KOPT-K1 (cell line): ENCODE data around the gene TRIM75.
"Not testable (repeated sequence)": the region's sequence is repeated elsewhere in the genome, so short reads cannot be mapped to it uniquely, and the experiment has no call there.

Source experiments
- H3K27ac ChIP-seq: fragments of 200-600 bp; sonication (generic); 2 replicates; pipeline ENCODE4 v1.5.1; 2016; ENCODE audit warnings: antibody characterized with exemption, mild to moderate bottlenecking, low read depth, low read length; ENCODE audit not compliant: poor library complexity, severe bottlenecking
- H3K36me3 ChIP-seq: fragments of 200-600 bp; sonication (generic); 2 replicates; pipeline ENCODE4 v1.5.1; 2017; ENCODE audit warnings: antibody characterized with exemption, mild to moderate bottlenecking, low read length, moderate library complexity; ENCODE audit not compliant: insufficient read depth
- H3K9me3 ChIP-seq: fragments of 200-600 bp; sonication (generic); 2 replicates; pipeline ENCODE4 v1.5.1; 2017; ENCODE audit warnings: antibody characterized with exemption, low read length, mild to moderate bottlenecking; ENCODE audit not compliant: insufficient read depth, poor library complexity, severe bottlenecking

Gene TRIM75

DNA sequence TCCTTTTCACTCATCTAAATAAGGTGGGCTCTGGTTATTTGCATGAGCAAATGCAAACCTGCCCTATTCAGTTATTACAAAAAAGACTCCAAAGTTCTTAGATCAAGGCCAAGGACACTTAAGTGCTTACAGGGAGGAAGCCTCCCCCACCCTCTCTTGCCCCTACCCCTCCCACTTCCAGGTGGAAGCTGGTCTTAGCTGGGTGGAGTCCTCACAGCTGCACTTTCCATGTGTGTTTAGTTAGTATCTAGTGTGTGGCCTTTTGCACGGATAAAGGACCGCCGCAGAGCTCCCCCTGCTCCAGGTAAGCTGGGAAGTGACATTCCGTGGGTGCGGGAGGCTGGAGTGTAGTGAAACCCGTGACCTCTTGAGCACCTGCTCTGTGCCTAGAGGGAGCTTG is at the start of gene TRIM75:
TSS of gene TRIM75 (plus strand) at position 222 of the 400 bp plus-strand sequence. CDS start 5,282 bp downstream, outside the sequence.
- Histone ChIP-seq H3K9me3 (no peaks in the 10 kb centered on the region), H3K27ac (no peak within 1 kb of the TSS), H3K36me3 (no peaks in the 10 kb centered on the region)

DNA sequence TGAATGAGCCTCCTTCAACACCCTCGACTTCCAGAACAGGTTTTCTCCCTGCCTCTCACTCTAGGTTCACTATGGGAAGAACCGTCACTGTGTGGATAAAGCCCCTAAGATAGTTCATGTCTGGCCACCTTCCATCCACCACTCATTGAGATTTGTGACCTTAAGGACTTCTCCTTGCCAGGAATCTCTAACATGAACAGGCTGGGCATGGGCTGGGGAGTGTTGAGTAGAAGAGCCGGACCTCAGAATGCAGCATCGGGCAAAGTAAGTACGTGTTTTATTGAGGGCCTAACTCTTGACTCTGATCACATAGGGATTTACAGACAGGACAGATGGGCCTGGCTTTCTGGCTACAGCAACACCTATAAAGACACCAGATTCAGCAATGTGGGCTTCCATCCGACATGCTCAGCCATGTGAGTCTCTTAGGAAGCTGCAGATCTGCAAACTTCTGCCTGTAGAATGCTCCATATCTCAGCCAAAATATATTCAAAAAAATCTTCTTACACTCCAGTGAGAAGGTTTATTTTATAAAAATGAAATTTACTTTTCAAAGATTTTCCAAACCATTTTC is 48.2 kb upstream of the TRIM75 start:
- no peaks in the 10 kb centered on the region for H3K9me3 ChIP-seq
- H3K36me3 ChIP-seq = no peaks in the 10 kb centered on the region
- no peak overlapping the region for H3K27ac ChIP-seq

DNA sequence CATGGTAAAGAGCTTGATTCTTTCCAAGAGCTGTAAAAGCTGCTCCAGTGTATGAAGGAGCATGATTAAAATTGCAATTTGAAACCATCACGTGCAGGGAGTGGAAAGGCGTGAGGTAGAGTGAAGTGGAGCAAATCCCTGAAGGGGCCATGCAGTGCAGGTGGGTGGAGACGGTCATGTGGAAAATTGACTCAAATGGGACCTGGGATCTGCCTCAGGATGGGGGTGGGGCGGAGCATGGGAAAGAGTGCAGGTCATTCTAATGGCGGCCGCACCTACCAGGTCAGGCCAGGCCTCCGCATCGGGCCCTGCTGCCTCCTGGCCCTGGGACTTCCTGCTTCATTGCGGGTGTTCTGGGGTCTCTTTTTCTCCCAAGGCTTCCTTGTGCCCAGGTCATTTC is 47.2 kb upstream of the TRIM75 start:
- Histone ChIP-seq H3K9me3 (no peaks in the 10 kb centered on the region), H3K27ac (no peak overlapping the region), H3K36me3 (no peaks in the 10 kb centered on the region)

DNA sequence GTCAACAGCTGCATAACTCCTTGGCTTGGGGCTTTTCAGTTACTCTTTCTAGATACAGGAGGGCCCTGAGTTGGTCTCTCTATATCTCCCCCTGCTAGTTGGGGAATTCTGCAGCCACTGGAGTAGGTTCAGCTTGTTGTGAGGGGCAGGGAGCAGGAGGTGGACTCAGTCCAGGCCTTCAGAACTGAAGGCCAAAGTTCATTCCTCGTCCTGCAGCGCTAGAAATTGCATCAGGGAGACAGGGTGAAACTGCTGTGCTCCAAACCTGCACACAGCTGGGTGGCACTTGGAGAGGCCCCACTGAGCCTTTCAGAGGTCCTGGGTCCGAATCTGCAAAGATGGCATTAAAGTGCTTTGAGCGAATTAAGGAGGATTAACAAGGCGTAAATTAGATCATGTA is 46.8 kb upstream of the TRIM75 start:
- Histone ChIP-seq H3K27ac (no peak overlapping the region), H3K36me3 (no peaks in the 10 kb centered on the region), H3K9me3 (no peaks in the 10 kb centered on the region)

DNA sequence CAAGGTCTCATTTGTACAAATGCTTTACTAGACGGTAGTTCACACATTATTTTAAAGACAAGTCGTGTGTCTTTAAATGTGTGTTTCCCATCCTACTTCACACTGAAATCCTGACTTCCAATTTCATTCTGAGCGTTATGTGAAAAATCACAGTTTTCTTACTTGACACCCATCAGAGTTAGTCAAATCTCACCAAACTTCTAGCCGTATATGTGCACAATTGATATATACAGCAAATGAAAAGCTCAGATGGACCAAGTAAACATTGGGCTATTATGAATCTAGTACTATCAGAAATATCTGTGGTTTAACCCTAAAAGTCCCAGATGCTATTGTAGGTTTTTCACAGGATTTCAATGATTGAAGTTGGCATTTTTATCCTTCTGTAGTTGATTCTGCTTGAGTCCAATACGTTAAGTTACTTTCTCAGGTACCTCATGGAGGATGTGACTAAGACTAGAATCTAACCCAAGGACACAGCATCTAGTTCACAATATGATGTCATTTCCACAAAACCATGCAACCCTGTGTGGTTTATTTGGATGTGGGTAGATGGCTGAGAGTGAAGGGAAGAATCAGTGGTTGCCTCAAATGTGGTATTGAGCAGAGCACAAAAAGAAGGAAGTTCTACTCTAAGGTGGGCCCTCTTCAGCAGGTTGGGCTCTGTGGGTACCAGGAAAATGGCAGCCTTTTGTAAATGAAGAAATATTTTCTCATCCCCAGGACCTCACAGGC is 44.0 kb upstream of the TRIM75 start:
- no peaks in the 10 kb centered on the region for H3K9me3 ChIP-seq

DNA sequence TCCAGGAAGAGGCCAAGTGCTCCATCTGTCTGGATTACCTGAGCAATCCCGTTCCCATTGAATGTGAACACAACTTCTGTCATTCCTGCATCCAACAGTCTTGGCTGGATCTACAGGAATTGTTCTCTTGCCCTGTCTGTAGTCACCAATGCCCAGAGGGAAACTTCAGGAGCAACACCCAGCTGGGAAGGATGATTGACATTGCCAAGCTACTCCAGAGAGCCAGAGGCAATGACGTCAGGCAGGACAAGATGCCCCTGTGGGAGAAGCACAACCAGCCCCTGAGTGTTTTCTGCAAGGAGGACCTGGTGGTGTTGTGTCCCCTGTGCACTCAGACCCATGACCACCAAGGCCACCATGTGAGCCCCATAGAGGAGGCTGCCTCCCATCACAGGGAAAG is 43.2 kb upstream of the TRIM75 start:
- H3K36me3 ChIP-seq = no peaks in the 10 kb centered on the region
- H3K27ac ChIP-seq = no peak overlapping the region
- no peaks in the 10 kb centered on the region for H3K9me3 ChIP-seq

More for the DNA sequence above, 44.0 kb upstream of the TRIM75 start:
- Histone ChIP-seq H3K27ac (no peak overlapping the region), H3K36me3 (no peaks in the 10 kb centered on the region)

DNA sequence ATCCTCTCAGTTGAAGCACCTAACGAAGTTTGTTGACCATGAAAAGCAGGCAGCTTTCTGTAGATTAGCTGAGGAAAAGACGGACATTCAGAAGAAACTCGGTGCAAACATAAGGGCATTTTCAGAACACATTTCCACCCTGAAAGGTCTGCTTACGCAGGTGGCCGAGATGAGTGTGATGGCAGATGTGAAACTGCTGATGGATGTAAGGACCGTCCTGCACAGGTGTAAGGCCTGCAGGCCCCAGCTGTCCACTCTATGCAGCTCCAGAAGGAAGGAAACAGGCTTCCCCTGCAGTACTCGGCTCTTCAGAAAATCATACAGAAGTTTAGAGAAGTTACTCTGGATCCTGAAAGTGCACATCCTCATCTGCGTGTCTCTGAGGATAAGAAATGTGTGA is 42.7 kb upstream of the TRIM75 start:
- Histone ChIP-seq H3K9me3 (no peaks in the 10 kb centered on the region), H3K27ac (no peak overlapping the region), H3K36me3 (no peaks in the 10 kb centered on the region)

DNA sequence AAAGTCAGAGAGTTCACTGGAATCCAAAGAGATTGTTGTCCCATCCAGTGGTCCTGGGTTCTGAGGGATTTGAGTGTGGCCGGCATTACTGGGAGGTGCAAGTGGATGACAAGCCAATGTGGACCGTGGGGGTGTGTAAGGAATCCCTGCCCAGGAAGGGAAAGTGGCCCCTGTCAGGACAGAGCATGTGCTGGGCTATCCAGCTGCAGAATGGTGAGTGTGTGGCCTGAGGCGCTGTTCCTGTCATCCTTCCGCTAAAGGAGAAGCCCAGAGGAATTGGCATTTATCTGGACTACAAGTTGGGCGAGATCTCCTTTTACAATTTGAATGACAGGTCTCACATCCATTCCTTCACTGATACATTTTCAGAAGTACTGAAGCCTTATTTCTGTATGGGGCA is 42.3 kb upstream of the TRIM75 start:
- H3K27ac ChIP-seq = no peak overlapping the region
- no peaks in the 10 kb centered on the region for H3K9me3 ChIP-seq
- H3K36me3 ChIP-seq = no peaks in the 10 kb centered on the region

DNA sequence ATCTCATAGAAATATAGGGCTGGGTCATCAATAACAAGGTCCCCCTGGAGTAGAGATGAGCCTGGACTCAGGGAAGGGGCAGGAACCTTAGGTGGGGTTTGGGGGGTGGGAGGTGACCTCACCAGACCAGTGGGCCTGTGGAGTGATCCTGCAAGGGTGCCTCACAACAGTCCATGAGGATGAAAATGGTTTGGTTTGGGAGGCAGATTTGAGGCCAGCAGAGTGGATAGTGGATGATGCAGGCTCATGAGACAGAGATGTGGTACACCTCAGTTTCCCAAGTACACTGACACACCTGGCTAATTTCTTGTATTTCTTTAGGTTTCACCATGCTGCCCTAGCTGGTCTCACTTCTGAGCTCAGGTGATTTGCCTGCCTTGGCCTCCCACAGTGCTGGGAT is 40.0 kb upstream of the TRIM75 start:
- no peaks in the 10 kb centered on the region for H3K9me3 ChIP-seq
- H3K36me3 ChIP-seq = no peaks in the 10 kb centered on the region
- H3K27ac ChIP-seq = no peak overlapping the region

DNA sequence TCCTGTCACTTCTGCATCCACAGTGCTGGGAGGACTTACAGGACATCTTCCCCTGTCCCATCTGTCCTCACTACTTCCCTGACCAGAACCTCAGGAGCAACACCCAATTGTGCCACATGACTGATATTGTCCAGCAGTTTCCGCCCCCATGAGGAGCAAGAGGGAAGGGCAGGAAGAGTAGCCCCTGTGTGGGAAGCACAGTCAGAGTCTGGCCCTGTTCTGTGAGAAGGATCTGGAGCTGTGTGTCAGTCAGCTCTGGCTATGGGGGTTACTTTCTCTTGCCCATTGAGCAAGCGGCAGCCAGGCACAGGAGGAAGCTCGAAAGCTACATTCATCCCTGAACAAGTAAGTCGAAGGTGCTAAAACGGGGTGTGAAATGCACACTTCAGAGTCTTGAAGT is 36.7 kb upstream of the TRIM75 start:
- Histone ChIP-seq H3K36me3 (no peaks in the 10 kb centered on the region), H3K27ac (no peak overlapping the region), H3K9me3 (no peaks in the 10 kb centered on the region)

DNA sequence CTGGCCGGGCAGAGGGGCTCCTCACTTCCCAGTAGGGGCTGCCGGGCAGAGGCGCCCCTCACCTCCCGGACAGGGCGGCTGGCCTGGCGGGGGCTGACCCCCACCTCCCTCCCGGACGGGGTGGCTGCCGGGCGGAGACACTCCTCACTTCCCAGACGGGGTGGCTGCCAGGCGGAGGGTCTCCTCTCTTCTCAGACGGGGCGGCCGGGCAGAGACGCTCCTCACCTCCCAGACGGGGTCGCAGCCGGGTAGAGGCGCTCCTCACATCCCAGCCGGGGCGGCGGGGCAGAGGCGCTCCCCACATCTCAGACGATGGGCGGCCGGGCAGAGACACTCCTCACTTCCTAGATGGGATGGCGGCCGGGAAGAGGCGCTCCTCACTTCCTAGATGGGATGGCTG is 33.7 kb upstream of the TRIM75 start:
- H3K36me3 ChIP-seq, H3K27ac ChIP-seq: not testable (repeated sequence)

DNA sequence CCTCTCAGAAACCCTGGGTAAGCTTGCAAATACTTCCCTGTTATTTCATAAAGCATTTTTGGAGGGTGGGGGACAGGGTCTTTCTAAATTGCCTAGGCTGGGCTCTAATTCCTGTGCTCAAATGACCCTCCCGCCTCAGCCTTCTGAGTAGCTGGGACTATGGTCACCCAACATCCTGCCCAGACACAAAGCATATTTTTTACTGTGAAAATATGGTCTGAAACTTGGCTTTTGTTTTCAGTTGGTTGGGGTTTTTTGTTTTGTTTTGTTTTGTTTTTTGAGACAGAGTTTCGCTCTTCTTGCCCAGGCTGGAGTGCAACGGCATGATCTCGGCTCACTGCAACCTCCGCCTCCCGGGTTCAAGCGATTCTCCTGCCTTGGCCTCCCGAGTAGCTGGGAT is 27.9 kb upstream of the TRIM75 start:
- not testable (repeated sequence) for H3K9me3 ChIP-seq, H3K27ac ChIP-seq

More for the DNA sequence above, 33.7 kb upstream of the TRIM75 start:
- H3K9me3 ChIP-seq = not testable (repeated sequence)

DNA sequence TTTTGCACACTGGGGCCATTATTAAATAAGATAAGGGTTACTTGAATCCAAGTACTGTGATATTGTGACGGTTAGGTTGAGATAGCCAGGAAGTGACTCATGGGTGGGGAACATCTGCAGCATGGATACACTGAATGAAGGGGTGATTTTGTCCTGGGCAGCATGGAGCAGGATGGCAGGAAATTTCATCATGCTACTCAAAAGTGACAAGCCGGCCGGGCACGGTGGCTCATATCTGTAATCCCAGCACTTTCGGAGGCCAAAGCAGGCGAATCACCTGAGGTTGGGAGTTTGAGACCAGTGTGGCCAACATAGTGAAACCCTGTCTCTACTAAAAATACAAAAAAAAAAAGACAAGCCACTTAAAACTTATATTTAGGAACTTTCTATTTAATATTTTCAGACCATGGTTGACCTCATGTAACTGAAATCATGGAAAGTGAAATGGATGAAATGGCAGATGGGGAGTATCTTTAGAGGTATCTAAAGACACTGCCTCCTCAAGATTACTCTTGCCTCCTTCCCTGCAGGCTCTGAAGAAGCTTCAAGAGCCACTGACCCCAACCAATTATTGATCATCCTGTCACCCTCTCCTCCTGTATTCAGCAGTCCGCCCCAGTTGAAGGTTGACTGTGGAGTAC is 25.8 kb upstream of the TRIM75 start:
- Histone ChIP-seq H3K36me3 (no peaks in the 10 kb centered on the region), H3K27ac (no peak overlapping the region), H3K9me3 (no peaks in the 10 kb centered on the region)

More for the DNA sequence above, 27.9 kb upstream of the TRIM75 start:
- not testable (repeated sequence) for H3K36me3 ChIP-seq

DNA sequence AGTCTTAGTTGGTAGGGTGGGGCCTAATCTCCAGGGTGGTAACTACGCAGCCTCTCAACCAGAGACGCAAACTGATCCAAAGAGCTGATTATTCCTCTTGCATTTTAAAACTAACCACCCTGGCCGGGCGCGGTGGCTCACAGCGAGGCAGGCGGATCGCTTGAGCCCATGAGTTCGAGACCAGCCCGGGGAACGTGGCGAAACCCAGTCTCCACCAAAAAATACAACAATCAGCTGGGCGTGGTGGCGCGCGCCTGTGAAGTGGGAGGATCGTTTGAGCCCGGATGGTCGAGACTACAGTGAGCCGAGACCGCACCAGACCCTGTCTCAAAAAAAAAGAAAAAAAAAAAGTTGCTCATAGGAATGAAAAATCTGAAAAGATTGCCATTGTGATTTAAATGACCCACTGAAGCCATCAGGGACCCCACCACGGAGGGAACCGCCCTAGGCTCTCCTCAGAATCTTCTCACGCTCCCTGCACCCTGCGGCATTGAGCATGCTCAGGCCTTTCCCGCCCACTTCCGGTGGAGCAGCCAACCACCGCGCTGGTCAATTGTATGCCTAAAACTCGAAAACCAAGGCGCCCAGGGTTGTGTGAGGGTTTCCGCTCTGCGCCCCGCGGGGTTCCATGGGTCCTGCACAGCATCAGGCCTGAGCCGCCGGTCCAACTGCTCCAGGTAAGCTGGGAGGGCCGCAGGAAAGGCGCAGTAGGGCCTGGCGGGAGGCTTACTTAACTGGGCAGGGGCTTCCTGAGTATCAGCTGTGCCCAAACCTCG is 22.0 kb upstream of the TRIM75 start, which contains the start of gene TRIM60:
TSS of gene TRIM60 (plus strand) at position 564 of the 776 bp plus-strand sequence. CDS start 8,074 bp downstream, outside the sequence.
- Histone ChIP-seq H3K9me3 (no peaks in the 10 kb centered on the region), H3K36me3 (no peaks in the 10 kb centered on the region), H3K27ac (no peak within 1 kb of the TSS)

DNA sequence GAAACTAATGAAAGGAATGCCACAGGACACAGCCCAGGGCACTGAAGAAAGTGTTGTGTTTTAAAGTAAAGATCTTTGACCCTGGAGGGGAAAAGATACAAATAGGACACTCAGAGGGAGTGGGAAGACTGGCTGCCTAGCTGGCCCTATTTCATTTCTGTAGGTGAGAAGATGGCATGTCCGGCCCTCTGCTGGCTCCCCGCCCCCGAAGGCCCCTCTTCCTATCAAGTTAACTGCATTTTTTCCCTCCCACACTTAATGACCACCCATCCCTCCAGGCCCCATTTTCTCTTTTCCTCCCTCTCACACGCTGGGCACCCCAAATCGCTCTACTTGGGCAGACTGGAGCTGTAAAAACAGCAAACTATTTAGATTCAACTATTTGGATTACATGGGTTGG is 5.5 kb upstream of the TRIM75 start:
- Histone ChIP-seq H3K27ac (no peak overlapping the region), H3K9me3 (no peaks in the 10 kb centered on the region), H3K36me3 (no peaks in the 10 kb centered on the region)
